HG03108 (cell line): ENCODE measurements around the gene KRTAP22-1.

Experiments used
- ATAC-seq: cut with Tn5 transposase; IDR thresholded peaks from one replicate; pipeline ENCODE4 v1.9.1; 2021; ENCODE audit warnings: moderate library complexity; ENCODE audit not compliant: unreplicated experiment

The KRTAP22-1 gene

GRCh38 chr21:30600787-30601186 is at the start of gene KRTAP22-1:
TSS of gene KRTAP22-1 (plus strand) at chr21:30601087.
- no peak for ATAC-seq

GRCh38 chr21:30552782-30553181 is 48.1 kb upstream of the KRTAP22-1 start:
- ATAC-seq = no peak

- ATAC-seq = no peak
Measured at GRCh38 chr21:30555095-30555494, 45.8 kb upstream of the KRTAP22-1 start.

- ATAC-seq = no peak
Measured at GRCh38 chr21:30561264-30561895, 39.5 kb upstream of the KRTAP22-1 start, which contains the start of gene KRTAP19-7. TSS of gene KRTAP19-7 (minus strand) at chr21:30561314. CDS start at chr21:30561289, 25 bp downstream.

- no peak for ATAC-seq
Measured at GRCh38 chr21:30561957-30562356, 38.9 kb upstream of the KRTAP22-1 start.

DNA sequence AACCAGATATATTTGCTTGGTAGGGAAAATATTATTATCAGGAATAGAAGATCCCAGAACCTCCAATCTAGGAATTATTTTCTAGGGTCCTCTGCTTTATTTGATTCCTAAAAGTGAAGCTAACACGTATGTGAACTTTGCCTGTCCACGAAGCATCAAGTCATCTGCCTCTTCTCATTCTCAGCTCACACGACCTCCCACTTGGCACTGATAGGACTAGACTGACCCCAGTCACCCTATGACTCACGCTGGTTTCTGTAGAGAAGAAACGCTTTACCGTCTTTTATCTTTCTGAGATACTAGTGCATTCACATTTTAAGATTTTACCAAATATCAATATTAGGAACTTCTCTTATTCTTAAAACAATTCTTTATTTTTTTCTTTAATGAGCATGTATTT is 37.8 kb upstream of the KRTAP22-1 start:
- no peak for ATAC-seq

DNA sequence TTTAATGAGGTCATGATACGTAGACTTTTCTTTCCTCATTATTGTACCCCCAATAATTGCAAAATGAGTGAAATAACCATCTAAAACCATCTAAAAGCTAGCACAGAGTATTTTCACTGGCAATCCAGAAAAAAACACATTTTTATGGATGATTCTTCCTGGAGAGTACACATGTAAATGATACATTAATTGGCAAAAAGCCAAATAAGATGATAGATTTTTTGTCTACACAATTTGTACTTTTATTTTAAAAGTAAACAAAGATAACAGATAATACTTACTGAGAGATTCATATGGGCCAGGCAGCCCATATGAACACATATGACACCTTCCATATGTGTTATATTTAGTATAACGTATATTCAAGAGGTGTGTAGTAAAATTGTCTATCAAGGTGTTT is 37.3 kb upstream of the KRTAP22-1 start:
- no peak for ATAC-seq

GRCh38 chr21:30567617-30568016 is 33.3 kb upstream of the KRTAP22-1 start:
- ATAC-seq = no peak

DNA sequence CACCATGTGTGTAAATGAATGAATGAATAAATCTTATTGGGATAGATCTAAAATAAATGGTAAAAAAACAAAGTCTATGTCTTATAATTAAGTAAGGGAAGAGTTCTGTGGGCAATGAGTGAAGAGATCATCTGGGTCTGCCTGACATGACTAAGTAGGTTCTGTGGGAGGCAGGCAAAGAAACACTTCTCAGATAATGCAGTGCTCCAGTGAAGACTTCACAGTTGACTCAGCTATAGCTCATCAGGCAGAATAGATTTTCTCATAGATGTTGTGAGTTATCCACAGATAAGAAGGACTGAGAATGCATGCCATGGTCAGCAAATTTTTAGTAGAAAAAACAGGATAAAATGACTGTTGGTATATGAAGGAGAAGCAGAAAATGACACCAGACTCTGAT is 23.1 kb upstream of the KRTAP22-1 start:
- ATAC-seq = no peak

GRCh38 chr21:30579346-30579745 is 21.5 kb upstream of the KRTAP22-1 start:
- no peak for ATAC-seq

GRCh38 chr21:30580132-30580531 is 20.8 kb upstream of the KRTAP22-1 start:
- ATAC-seq = no peak

DNA sequence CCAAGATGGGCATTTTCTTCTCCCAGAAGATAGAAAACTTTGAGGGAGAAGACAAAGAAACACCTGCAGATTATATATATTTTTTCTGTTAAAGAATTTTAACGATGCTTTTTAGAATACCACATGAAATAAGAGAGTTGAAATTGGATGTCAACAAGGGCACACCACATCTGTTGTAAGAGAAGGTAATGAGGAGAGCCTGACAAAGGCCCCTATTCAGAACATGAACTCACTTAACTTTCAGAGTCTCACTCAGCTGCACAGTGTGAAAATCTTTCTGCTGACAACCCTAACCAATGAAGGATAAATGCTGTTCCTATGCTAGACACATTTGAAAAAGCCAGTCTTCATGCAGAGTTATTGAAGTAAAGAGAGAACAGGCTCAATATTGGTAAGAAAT is 18.0 kb upstream of the KRTAP22-1 start:
- ATAC-seq = no peak

DNA sequence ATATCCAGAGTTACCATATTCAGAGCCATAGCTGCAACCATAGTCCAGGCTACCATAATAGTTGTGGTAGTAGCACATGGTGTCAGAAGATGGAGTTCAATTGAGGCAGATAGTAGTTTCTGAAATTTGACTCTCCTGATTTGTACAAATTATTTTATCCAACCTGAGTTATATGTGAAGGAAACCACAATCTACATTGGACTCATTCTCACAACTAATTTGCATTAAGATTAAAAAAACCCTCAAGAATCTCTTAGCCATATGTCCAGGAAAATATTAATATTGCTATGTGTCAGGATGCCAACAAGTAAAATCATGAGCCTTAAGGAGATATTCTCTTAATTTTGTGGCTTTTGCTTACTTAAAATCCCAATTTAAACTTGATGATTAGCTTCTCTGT is 10.6 kb upstream of the KRTAP22-1 start, which contains the start of gene KRTAP22-2:
Gene KRTAP22-2 (minus strand): TSS at position 101 of the 400 bp plus-strand sequence.
- ATAC-seq = no peak

- no peak for ATAC-seq
Measured at GRCh38 chr21:30592140-30592539, 8.7 kb upstream of the KRTAP22-1 start, which contains the start of gene KRTAP6-3. TSS of gene KRTAP6-3 (plus strand) at chr21:30592440. CDS start at chr21:30592446, 6 bp downstream.

- no peak for ATAC-seq
Measured at GRCh38 chr21:30598802-30599201, 2.1 kb upstream of the KRTAP22-1 start, which contains the start of gene KRTAP6-2. TSS of gene KRTAP6-2 (minus strand) at chr21:30598902. CDS start at chr21:30598874, 28 bp downstream.

- ATAC-seq = no peak
Measured at GRCh38 chr21:30605968-30606367, 5.1 kb downstream of the KRTAP22-1 start.

- no peak for ATAC-seq
Measured at GRCh38 chr21:30612132-30612531, 11.2 kb downstream of the KRTAP22-1 start.

- no peak for ATAC-seq
Measured at GRCh38 chr21:30613836-30614235, 12.9 kb downstream of the KRTAP22-1 start, which contains the start of gene KRTAP6-1. TSS of gene KRTAP6-1 (minus strand) at chr21:30613930. CDS start at chr21:30613904, 26 bp downstream.

GRCh38 chr21:30615199-30615598 is 14.3 kb downstream of the KRTAP22-1 start:
- ATAC-seq = no peak

DNA sequence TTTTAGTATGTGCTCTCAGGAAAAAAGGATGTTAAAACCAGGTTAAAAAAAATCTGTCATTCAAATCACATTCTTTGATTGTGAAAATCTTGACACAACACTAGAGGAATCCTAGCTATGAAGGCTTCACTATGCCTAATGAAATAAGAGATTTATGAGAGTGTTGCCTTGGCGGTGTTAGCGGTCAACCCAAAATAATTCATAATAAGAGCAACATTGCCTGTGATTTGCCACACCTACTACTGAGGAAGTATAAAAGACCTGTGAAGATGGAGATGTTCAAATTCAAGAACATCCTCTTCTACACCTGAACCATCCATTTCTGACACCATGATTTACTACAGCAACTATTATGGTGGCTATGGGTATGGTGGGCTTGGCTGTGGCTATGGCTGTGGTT is 15.2 kb downstream of the KRTAP22-1 start, which contains the start of gene KRTAP20-1:
Gene KRTAP20-1 (plus strand): TSS at position 301 of the 400 bp plus-strand sequence. CDS start 30 bp downstream, at position 331.
- ATAC-seq = no peak

GRCh38 chr21:30620080-30620479 is 19.2 kb downstream of the KRTAP22-1 start:
- ATAC-seq = no peak

GRCh38 chr21:30620522-30620921 is 19.6 kb downstream of the KRTAP22-1 start, which contains the start of gene KRTAP20-4:
TSS of gene KRTAP20-4 (plus strand) at chr21:30620627.
- no peak for ATAC-seq
